Measurements from ENCODE around the gene LSMEM2.
"Not testable (repeated sequence)": the region's sequence is repeated elsewhere in the genome, so short reads cannot be mapped to it uniquely, and the experiment has no call there.

The LSMEM2 gene

DNA sequence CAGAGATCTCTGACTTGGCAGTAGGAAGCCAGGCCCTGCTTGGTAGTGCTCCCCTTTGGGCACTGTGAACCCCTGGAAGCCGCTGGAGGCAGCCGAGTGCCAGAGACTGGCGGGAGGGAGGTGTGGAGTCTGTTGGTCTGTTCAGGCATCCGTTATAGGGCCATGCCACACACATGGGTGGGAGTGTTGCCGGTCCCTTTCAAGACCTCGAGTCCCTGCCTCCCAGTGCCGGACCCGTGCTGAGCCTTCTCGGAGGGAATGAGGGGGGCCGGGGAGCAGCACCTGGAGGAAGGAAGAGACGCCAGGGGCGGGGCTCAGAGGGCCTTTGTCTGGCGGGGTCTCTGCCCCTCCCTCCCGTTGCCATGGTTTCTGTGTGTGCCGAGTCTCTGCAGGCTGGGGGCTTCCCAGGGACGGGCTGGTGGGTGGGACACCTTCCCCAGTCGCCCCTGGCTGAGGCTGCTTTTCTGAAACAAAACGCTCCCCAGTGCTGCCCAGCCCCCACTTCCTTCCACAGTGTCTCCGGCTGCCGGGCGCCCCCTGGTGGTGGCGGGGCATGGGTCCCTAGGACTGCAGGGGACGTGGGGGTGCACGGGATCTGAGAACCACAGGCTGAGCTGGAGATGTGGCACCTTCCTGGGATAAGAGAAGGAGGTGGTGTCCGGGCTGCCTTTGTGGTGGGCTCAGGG lies 32.9 kb upstream of the LSMEM2 start:
- DNase-seq (ENCODE audit: low read depth), result no peak

- DNase-seq (ENCODE audit: low read depth), result peak; percentile 92
Observed at GRCh38 chr3:50246517-50246954, 32.4 kb upstream of the LSMEM2 start.

DNA sequence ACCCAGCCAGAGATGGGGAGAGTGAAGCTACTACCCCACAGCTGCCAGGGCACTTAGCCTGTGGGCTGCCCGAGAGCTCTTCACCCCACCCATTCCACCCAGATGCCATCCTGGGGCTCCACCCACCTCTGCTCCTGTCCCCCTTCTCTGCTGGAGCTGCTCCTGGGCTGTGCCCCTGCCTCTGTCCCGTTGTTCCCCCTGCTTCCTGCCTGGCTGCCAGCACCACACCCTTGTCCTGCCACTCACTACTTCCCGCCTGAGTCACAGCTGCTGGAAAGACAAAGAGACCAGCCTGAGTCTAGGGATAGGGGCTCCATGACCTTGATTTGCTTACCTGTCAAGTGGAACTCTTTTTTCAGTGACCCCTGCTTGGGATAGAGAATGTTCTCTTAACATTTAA lies 30.5 kb upstream of the LSMEM2 start:
- no peak for DNase-seq (ENCODE audit: low read depth)

- DNase-seq (ENCODE audit: low read depth), result no peak
Observed at GRCh38 chr3:50249457-50249856, 29.4 kb upstream of the LSMEM2 start.

DNA sequence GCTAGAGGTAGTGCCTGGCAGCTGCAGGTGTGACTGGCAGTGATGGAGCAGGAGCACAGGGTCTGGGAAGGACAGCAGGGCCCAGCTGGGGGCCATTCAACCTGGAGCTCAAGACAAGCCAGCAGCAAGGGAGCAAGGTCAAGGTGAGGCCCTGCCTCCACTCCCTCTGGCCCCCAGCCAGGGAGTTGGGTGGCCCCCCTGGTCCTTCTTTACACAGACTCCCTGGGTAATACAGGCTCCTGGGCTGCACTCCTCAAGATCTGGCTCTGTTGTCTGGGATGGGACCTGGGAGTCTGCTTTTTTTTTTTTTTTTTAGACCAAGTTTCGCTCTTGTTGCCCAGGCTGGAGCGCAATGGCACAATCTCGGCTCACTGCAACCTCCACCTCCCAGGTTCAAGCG lies 28.4 kb upstream of the LSMEM2 start:
- DNase-seq (ENCODE audit: low read depth), result no peak

GRCh38 chr3:50251220-50251619 lies 27.7 kb upstream of the LSMEM2 start:
- no peak for DNase-seq (ENCODE audit: low read depth)

DNA sequence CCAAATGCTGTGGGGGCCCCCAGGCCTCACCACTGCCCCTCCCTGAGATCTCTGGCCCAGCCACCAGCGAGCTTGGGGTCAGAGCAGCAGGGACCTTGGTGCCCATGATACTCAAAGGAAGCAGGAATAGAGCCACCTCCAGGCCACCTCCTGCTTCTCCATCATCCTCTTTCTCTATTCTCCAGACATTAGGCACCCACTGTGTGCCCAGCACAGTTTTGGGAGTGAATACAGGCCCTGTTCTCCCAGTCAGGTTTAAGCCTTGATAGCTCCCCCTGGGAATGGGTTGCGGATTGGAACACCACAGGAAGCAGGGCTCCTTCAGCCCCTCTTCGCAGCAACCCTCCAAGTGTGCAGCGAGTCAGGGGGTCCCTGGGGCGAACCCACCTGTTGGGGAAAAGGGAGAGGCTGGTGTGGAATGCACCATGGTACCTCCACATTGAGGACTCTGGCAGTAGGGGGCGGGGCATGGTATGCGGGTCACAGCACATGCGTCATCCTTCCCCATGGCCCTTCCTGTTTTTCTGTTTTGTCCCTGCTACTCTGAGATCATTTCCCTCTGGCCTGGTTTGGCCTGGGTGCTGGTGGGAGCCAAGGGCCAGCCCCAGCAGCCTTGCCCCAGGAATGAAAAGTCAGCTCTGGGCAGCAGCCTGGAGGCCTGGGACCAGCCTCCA lies 24.2 kb upstream of the LSMEM2 start:
- DNase-seq (ENCODE audit: low read depth), result no peak

- no peak for DNase-seq (ENCODE audit: low read depth)
Observed at GRCh38 chr3:50255251-50255615, 23.7 kb upstream of the LSMEM2 start.

DNA sequence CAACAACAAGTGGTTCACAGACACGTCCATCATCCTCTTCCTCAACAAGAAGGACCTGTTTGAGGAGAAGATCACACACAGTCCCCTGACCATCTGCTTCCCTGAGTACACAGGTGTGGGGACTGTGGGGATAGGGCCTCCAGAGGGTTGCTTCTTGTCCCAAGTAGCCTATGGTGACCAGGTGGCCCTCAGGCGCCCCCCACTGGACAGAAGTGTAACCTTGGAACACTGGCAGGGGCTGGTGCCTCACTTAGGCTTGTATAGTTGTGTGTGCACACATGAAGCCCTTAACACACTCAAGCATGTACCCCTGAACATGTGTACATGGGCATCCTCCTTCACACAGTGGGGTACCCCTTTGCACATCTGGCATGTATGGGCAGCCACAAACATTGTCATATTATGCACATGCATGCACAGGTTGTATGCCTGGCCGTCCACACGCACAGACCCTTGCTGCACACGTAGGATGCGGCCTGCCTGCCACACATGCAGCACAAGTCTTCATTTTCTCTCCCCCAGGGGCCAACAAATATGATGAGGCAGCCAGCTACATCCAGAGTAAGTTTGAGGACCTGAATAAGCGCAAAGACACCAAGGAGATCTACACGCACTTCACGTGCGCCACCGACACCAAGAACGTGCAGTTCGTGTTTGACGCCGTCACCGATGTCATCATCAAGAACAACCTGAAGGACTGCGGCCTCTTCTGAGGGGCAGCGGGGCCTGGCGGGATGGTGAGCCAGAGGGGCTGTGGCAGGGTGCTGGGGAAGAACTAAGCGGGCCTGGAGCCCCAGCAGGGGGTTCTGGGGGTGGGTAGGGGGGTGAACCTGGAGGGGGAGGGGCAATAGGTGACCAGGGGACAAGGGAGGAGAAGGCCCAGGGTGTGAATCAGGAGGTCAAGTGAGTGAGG lies 21.7 kb upstream of the LSMEM2 start:
- DNase-seq (ENCODE audit: low read depth), result no peak

DNA sequence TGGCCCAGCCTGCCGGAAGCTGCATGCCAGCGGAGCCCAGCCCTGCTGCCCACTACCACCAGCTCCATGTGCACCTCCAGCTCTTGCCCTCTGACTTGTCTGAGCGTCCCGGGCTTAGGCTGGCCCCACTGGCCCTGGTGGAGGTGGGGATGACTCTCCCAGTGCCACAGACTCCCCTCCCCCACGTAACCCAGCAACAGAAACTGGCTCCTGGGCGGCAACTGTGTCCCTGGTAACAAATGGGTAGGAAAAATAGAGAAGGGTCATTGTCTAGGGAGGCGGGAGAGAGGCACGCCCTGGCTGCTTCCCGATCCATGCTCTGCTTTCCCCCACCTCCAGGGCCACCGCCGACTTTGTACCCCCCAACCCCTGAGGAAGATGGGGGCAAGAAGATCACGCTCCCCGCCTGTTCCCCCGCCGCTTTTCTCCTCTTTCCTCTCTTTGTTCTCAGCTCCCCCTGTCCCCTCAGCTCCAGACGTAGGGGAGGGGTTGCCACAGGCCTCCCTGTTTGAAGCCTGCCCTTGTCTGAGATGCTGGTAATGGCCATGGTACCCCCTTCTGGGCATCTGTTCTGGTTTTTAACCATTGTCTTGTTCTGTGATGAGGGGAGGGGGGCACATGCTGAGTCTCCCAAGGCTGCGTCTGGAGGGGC lies 20.7 kb upstream of the LSMEM2 start:
- DNase-seq (ENCODE audit: low read depth), result no peak

GRCh38 chr3:50258979-50259378 lies 19.9 kb upstream of the LSMEM2 start:
- DNase-seq (ENCODE audit: low read depth), result no peak

GRCh38 chr3:50259432-50260026 lies 19.4 kb upstream of the LSMEM2 start:
- no peak for DNase-seq (ENCODE audit: low read depth)

DNA sequence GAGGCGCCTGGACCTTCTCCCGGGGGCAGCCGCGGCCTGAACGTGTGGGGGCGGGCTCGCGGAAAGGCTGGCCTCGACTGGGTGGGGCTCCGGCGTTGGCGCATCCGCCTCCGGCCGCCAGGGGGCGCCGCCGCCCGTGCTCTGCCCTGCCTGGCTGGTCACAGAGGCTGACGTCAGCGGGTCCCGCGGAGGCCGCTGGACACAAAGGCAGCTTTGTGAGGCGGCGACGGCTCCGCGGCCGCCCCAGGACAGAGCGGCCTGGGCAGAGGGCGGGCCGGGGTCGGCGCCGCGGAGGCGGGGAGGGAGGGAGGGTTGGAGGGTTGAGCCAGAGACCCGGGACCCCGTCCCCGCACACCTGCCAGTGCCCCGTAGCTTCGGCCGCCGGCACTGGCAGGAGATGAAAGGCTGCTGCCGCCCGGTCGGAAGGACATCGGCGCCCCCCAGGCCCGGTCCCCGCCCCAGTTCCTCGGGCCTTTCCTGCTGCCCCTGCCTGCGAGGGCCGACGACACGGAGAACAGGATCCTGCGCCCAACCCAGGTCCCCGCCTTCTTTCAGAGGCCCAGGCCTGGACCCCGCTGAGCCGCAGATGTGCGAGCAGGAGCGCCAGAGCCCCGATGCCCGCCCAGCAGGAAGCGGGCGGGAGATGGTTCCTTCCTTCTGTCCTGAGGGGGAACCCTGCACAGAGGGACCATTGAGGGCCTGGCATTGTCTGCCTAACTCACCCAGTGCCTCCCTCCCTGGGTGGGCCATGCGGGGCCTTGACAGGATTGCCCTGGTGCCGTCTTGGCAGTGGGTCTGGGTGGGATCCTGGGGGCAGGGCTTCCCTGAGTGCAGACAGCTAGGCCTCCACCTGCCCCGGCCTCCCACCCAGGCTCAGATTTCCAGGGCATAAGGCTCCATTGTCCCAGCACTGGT lies 18.6 kb upstream of the LSMEM2 start:
- no peak for DNase-seq (ENCODE audit: low read depth)

- no peak for DNase-seq (ENCODE audit: low read depth)
Observed at GRCh38 chr3:50260942-50261441, 17.9 kb upstream of the LSMEM2 start.

- DNase-seq (ENCODE audit: low read depth), result no peak
Observed at GRCh38 chr3:50261505-50261904, 17.4 kb upstream of the LSMEM2 start.

DNA sequence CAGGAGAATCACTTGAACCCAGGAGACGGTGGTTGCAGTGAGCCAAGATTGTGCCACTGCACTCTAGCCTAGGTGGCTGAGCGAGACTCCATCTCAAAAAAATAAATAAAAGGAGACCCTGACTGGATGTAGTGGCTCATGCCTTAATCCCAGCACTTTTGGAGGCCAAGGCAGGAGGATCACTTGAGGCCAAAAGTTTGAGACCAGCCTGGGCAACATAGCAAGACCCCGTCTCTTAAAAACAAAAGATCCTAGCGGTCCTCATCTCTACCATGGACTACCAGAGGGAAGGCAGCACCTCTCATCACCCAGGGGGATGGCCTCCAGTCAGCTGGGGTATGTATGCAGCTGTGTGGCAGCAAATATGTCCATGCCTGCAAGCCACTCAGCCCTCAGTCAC lies 16.7 kb upstream of the LSMEM2 start:
- not testable (repeated sequence) for DNase-seq (ENCODE audit: low read depth)

DNA sequence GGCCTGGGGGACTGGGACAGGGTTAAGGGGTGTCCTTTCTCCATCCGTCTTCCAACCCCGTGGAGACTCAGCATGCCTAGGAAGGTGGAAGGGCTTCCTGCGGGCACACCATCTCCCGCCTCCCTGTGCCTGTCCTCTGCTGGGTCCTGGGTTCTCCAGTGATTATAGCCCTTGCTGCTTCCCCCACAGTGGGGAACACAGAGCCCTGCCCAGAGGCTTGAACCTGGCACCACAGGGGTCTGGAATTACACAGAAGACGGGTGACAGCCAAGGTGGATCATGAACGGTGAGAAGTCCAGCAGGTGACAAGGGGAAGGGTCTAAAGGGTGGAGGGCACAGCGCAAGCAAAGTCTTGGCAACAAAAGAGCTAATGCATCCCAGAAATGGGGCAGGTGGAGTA lies 16.1 kb upstream of the LSMEM2 start:
- no peak for DNase-seq (ENCODE audit: low read depth)

DNA sequence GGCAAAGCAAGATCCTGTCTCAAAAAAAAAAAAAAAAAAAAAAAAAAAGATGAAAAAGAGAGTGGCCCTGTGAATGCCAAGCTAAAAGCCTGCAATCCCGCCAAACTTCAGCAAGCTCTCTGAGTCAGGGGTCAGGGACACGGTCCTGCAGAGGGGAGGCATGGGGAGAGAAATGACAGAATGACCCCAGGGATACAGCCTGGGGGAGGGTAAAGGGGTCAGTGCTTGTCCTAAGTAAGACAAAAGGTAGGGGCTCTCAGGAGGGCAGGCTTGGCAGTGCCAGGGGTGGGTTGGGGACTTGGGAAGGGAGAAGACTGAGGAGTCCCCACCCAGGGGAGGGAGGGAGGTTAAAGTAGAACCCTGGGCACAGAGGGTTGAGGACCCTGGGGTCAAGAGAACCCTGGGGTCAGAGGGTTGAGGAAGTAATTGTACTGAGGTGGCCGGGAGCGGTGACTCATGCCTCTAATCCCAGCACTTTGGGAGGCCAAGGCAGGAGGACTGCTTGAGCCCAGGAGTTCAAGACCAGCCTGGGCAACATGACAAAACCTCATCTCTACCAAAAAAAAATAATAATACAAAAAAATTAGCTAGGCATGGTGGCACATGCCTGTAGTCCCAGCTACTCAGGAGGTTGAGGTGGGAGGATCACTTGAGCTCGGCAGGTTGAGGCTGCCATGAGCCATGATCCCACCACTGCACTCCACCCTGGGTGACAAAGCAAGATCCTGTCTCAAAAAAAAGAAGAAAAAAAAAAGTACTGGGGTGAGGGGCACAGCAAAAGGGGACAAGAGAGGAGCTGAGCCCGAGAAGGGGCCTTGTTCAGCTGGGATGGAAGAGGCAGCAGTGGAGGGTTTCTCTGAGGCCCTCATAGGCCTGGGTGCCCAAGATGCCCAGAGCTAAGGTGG lies 15.2 kb upstream of the LSMEM2 start:
- DNase-seq (ENCODE audit: low read depth), result no peak

- no peak for DNase-seq (ENCODE audit: low read depth)
Observed at GRCh38 chr3:50264383-50264963, 14.4 kb upstream of the LSMEM2 start.
